Calu3 (cell line): ENCODE measurements around the gene IDI1. TPM values are rescaled to one million over a fixed set of nuclear protein-coding genes. Genes with fewer than 3 reads are reported as not detected.

Experiments
- BruUV-seq: library from RNA; stranded (reverse); fragments of 400-500 nt; replicated peaks from 2 replicates; lab custom pipeline; 2021; lab: Mats Ljungman, UMichigan
- CTCF ChIA-PET: fragments of 300-600 bp; sonication (Branson Sonifier 250); formaldehyde crosslinking; loops from one replicate; lab custom pipeline; 2022; ENCODE audit warnings: antibody characterized with exemption; lab: Charles Lee
- DNase-seq: peaks from one replicate; pipeline ENCODE4 v3.0.0; 2022
- H3K27ac Mint-ChIP-seq: one replicate; pipeline ENCODE4 v1.8.0; 2022; ENCODE audit warnings: mixed read lengths; ENCODE audit not compliant: unreplicated experiment
- H3K27me3 Mint-ChIP-seq: one replicate; pipeline ENCODE4 v1.8.0; 2022; ENCODE audit warnings: mixed read lengths; ENCODE audit not compliant: unreplicated experiment
- H3K36me3 Mint-ChIP-seq: one replicate; pipeline ENCODE4 v1.8.0; 2022; ENCODE audit warnings: mild to moderate bottlenecking, moderate library complexity, mixed read lengths; ENCODE audit not compliant: insufficient read depth, unreplicated experiment
- H3K4me1 Mint-ChIP-seq: one replicate; pipeline ENCODE4 v1.8.0; 2022; ENCODE audit warnings: mild to moderate bottlenecking, low read depth, mixed read lengths; ENCODE audit not compliant: unreplicated experiment
- H3K4me3 Mint-ChIP-seq: one replicate; pipeline ENCODE4 v1.8.0; 2022; ENCODE audit warnings: mild to moderate bottlenecking, low read depth, moderate library complexity, mixed read lengths; ENCODE audit not compliant: unreplicated experiment
- H3K9me3 Mint-ChIP-seq: one replicate; pipeline ENCODE4 v1.8.0; 2022; ENCODE audit warnings: low read depth, mixed read lengths; ENCODE audit not compliant: unreplicated experiment
- CTCF ChIP-seq: fragments of 200-600 bp; IDR thresholded peaks from one replicate; pipeline ENCODE4 v1.8.0; 2022; ENCODE audit warnings: antibody characterized with exemption; ENCODE audit not compliant: unreplicated experiment
- intact Hi-C: fragments of 100-400 bp; cut with micrococcal nuclease; formaldehyde crosslinking; loops from one replicate; pipeline ENCODE4 v1.10.0; 2022; ENCODE audit not compliant: unreplicated experiment
- total RNA-seq: library from RNA; stranded (reverse); gene quantifications from 2 replicates; pipeline ENCODE4 v1.2.3, GENCODE V29; 2022

IDI1 gene
- total RNA-seq, 1 experiment from 2014 or later: 108 TPM

DNA sequence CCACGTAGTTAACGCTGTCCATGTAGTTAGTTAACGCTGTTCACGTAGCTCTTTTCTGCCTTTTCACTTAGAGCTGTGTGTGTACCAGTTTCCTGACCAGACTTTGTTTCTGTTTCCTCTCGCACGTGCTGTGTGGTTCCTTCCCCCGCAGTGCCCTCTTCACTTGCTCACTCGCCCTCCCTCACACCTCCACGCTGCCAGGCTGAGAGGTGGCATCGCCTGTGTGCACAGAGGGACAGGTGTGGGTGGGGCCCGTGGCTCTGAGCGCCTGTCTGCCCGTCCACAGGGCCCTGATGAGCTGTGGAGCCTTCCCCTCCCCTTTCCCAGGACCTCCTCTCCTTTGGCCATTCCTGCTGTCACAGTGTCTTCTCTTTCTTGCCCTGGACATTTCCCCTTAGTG lies 37.9 kb upstream of the IDI1 start:
- no TSS peak for BruUV-seq
- H3K9me3 Mint-ChIP-seq: no peaks in the 10 kb centered on the region
- H3K4me3 Mint-ChIP-seq: no peak overlapping the region
- CTCF ChIA-PET: no interaction called here
- H3K27me3 Mint-ChIP-seq: no peaks in the 10 kb centered on the region
- H3K27ac Mint-ChIP-seq: no peak overlapping the region
- intact Hi-C loops: no loop called here
- peaks cover 50% of the 10 kb centered on the region for H3K36me3 Mint-ChIP-seq
- no peak for DNase-seq
- no peak for TF ChIP-seq CTCF
- H3K4me1 Mint-ChIP-seq: no peaks in the 10 kb centered on the region

- Mint-ChIP-seq H3K4me3 (no peak overlapping the region), H3K36me3 (peaks cover 46% of the 10 kb centered on the region), H3K27me3 (no peaks in the 10 kb centered on the region), H3K4me1 (no peaks in the 10 kb centered on the region), H3K27ac (no peak overlapping the region), H3K9me3 (no peaks in the 10 kb centered on the region)
- no TSS peak for BruUV-seq
- CTCF ChIA-PET: interaction anchor here (0.5 kb wide), 1 partner anchor 1691 kb away, joined by 4 read pairs; no protein-coding TSS in a partner anchor
- no peak for TF ChIP-seq CTCF
- intact Hi-C loops: no loop called here
- DNase-seq: no peak
Measured at GRCh38 chr10:1085258-1085657, 36.3 kb upstream of the IDI1 start.

- intact Hi-C loops: no loop called here
- no peak overlapping the region for H3K4me3 Mint-ChIP-seq
- no TSS peak for BruUV-seq
- H3K36me3 Mint-ChIP-seq: peaks cover 48% of the 10 kb centered on the region
- DNase-seq: no peak
- no peaks in the 10 kb centered on the region for H3K9me3 Mint-ChIP-seq
- CTCF ChIA-PET: no interaction called here
- TF ChIP-seq CTCF: no peak
- no peak overlapping the region for H3K27ac Mint-ChIP-seq
- H3K27me3 Mint-ChIP-seq: no peaks in the 10 kb centered on the region
- H3K4me1 Mint-ChIP-seq: no peaks in the 10 kb centered on the region
Measured at GRCh38 chr10:1084011-1084950, 35.4 kb upstream of the IDI1 start.

- Mint-ChIP-seq H3K27me3 (no peaks in the 10 kb centered on the region), H3K36me3 (peaks cover 49% of the 10 kb centered on the region), H3K9me3 (no peaks in the 10 kb centered on the region), H3K27ac (no peak overlapping the region), H3K4me1 (no peaks in the 10 kb centered on the region), H3K4me3 (no peak overlapping the region)
- no peak for TF ChIP-seq CTCF
- intact Hi-C loops: no loop called here
- DNase-seq: no peak
- no TSS peak for BruUV-seq
- CTCF ChIA-PET: interaction anchor here (0.5 kb wide), 1 partner anchor 233 kb away, joined by 3 read pairs; no protein-coding TSS in a partner anchor
Measured at GRCh38 chr10:1083581-1083980, 34.7 kb upstream of the IDI1 start.
